Ecto neural progenitor cell (in vitro differentiated cells): ENCODE results near the gene IFNGR2.
"Not testable (repeated sequence)": the region's sequence is repeated elsewhere in the genome, so short reads cannot be mapped to it uniquely, and the experiment has no call there.

Experiments
- DNase-seq: peaks from one replicate; pipeline ENCODE4 v3.0.0-alpha.2; 2018; ENCODE audit warnings: low spot score

IFNGR2 gene, protein sequence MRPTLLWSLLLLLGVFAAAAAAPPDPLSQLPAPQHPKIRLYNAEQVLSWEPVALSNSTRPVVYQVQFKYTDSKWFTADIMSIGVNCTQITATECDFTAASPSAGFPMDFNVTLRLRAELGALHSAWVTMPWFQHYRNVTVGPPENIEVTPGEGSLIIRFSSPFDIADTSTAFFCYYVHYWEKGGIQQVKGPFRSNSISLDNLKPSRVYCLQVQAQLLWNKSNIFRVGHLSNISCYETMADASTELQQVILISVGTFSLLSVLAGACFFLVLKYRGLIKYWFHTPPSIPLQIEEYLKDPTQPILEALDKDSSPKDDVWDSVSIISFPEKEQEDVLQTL

DNA sequence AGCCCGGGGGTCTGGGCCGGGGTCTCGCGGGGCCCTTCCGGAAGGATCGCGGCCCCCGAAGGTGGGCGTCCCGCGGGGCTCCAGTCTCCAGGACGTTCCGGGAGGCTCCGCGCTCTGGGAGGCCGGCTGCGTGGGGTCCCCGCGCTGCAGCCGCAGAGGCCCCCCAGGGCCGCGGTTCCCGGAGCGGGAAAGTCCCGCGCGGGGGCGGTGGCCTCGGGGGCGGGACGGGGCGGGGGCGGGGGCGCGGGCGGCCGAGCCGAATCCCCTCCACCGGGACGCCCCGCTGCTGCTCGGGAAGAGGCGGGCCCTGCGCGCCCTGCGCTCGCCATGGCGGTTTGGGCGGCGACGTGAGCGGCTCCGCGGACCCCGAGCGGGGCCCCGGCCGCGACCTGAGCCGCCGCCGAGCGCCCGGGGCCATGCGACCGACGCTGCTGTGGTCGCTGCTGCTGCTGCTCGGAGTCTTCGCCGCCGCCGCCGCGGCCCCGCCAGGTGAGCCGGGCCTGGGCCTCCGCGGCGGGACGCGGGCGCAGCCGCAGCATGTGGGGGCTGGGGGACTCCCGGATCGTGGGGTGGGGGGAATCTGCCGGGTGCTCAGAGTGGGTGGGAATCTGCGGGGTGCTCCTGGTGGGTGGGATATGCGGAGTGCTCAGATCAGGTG lies at the start of gene IFNGR2:
IFNGR2 (plus strand) TSS at position 286 of the 658 bp plus-strand sequence; CDS start at position 417, 131 bp downstream.
- peak; percentile 74 for DNase-seq

DNA sequence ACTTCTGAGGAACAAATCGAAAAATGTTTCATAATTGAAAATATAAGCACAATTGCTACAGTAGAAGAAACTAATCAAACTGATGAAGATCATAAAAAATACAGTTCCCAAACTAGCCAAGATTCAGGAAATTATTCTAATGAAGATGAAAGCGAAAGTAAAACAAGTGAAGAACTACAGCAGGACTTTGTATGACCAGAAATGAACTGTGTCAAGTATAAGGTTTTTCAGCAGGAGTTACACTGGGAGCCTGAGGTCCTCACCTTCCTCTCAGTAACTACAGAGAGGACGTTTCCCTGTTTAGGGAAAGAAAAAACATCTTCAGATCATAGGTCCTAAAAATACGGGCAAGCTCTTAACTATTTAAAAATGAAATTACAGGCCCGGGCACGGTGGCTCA lies 47.9 kb upstream of the IFNGR2 start:
- DNase-seq: no peak

DNA sequence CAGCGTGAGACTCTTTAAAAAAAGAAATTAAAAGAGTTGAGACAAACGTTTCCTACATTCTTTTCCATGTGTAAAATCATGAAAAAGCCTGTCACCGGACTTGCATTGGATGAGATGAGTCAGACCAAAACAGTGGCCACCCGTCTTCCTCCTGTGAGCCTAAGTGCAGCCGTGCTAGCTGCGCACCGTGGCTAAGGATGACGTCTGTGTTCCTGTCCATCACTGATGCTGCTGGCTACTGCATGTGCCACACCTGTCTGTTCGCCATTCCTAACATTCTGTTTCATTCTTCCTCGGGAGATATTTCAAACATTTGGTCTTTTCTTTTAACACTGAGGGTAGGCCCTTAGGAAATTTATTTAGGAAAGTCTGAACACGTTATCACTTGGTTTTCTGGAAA lies 47.2 kb upstream of the IFNGR2 start:
- no peak for DNase-seq

DNA sequence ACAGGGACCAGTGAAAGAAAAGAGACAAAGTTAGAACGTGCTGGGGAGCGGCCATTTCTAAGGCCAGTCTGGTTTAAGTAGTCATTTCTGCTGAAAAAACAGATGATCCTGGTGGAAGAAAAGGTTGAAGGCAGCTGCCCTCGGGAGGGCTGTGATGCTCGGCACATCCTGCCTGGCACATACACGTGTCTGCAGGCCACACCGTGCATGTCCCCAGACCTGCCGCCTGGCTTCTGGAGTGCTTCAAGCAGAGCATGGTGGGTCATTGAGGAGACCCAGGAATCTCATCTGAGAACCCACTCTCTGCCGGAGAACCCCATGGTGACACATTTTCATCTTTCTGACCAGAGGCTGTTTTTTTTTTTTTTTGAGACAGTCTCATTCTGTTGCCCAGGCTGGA lies 46.0 kb upstream of the IFNGR2 start:
- no peak for DNase-seq

DNA sequence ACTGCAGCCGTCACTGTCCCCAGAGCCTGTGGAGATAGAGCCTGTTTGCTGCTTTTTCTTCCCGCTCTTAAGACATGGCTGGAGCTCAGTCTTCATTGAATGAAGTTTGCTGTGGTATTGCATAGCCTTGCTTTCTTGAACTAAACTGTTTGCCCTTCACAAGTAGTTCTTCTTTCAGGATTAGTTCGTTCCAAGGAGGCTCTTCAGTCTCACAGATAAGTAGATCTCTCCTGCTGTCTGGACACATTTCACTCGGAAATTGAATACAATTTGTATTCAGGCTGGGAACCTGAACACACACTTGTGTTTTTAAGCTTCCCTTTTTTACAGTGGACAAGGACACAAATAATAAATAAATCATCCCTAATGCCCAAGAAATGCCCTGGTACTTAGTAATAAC lies 43.8 kb upstream of the IFNGR2 start:
- no peak for DNase-seq

DNA sequence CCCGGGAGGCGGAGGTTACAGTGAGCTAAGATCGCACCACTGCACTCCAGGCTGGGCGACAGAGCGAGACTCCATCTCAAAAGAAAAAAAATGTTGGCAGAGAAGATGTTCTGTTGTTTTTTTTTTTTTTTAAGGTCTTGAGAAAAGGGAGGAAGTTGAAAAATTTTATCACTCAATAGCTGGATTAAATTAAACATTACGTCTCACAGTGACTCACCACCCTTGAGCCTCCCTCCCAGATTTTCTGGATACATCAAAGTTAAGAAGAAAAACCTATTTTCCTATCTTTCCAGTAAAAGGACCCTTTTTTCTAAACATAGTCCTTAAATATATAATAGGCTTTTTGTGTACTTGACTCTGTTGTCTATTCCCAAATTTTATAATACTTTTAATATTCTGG lies 42.9 kb upstream of the IFNGR2 start:
- no peak for DNase-seq

DNA sequence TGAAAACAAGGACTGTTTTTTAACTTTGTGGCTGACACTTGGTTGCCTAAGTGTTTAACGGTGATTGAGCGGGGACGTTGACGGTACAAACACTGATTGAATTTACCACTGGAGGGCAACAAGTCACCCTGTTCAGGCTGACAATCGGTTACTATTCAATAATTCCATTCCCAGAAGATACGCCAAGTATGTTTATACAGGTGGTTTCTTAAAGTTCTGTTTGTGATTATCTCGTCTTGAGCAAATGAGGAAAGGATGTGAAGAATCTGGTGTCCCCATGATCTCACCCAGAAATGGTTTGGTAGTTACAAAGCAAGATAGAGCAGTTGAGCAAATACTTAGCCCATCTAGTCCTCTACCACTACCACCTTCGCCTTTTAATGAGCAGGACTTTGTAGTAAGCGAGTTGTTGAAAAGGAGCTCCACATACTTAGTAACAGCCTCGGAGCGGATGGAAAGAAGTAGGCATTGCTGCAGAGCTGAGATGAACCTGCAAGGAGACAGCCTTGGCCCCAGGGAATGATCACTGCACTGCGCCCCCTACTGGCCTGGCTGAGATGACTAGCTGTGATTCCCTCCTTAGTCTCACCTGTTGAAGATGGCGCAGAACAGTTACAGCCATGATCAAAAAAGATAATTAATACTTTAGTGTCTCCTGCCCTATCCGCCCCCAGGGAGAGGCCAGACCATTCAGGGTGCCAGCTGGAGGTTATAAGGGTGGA lies 42.2 kb upstream of the IFNGR2 start:
- DNase-seq: peak; percentile 83

DNA sequence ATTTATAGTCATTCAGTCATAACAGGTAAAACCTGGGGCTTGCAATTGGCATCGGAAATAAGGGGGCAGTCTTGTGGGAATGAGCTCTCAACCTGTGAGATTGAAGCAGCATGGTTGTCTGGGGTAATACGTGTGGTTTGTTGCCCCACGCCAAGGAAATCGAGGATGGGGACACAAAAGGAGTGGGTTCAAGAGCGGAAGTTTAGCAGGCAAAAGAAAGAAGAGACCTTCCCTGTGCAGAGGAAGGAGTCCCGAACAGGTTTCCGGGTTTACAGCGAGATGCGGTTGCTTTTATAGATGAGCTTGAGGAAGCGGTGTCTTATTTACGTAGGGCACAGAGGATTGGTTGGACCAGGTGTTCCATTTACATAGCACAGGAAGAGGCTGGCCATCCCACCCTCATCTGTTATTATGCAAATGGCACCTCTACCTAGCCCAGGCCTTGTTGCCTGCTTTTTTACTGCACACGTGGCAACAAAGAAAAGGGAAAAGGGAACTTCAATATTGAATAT lies 41.1 kb upstream of the IFNGR2 start:
- DNase-seq: no peak

DNA sequence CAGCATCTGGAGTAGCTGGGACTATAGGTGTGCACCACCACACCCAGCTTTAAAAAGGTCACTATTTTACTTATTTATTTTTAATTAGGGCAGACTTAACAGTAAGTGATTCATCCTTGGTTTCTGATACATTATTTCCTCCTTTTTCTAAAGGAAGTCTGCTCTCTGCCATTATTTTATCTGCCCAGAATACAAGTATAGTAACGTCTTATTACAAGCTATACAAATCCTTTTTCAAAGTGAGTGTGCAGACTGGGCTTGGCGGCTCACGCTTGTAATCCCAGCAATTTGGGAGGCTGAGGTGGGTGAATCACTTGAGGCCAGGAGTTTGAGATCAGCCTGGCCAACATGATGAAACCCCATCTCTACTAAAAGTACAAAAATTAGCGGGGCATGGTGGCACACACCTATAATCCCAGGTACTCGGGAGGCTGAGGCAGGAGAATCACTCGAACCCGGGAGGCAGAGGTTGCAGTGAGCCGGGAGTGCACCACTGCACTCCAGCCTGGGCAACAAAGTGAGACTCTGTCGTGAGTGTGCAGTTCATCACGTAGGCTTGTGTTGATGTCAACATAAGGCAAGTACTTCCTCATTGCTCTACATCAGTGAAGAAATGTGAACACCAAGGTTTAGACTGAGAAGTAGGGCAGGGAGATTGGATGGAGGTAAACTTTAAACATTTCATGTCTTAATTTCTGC lies 39.2 kb upstream of the IFNGR2 start:
- not testable (repeated sequence) for DNase-seq

DNA sequence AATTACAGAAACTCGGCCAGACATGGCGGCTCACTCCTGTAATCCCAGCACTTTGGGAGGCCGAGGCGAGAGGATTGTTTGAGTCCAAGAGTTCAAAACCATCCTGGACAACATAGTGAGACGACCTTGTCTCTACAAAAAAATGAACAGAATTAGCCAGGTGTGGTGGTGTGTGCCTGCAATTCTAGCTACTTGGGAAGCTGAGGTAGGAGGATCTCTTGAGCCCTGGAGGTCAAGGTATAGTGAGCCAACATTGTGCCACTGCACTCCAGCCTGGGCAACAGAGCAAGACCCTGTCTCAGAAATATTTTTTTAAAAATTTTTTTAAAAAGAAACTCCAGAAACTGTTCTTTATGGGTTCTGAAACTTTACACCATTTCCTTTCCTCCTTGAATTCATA lies 38.4 kb upstream of the IFNGR2 start:
- DNase-seq: no peak

DNA sequence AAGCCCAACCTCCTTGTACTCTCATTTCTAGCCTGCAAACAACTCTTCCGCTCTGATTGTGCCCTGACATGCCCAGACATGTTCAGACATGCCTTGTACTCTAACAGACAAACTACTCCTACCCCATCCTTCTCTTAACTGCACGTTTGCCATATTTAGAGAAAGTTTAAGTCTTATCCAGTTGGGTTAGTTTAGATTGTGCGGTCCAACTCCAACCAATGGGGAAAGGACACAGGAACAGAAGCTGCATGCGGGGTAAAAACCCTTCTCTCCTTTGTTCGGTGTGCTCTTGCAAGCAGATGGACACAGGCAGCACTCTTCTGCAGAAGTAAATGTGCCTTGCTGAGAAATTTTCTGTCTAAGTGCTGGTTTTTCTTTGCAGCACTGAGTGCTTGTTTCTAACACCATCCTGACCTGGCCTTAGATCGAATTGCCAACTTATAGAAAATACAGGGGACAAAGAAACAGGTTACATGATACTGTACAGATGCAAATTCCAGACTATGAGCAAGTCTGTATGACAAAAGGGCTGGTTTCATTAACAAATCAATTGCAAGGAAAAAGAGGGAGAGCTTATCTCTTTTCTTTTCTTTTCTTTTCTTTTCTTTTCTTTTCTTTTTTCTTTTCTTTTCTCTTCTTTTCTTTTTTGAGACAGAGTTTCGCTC lies 35.8 kb upstream of the IFNGR2 start:
- DNase-seq: no peak

DNA sequence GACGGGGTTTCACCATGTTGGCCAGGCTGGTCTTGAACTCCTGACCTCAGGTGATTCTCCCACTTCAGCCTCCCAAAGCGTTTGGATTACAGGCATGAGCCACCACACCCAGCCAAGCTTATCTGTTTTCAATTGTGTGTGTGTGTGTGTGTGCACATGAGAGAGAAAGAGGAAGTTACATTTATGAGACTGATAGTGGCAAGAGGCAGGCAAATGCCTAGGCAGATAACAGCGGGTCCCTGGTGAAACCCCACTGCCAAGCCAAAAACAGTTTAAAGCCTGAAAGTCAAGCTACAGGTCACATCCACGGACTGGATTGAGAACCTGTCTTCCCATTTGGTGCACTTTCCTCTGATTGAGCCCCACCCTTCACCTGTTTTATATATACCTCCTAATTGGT lies 35.1 kb upstream of the IFNGR2 start:
- no peak for DNase-seq

DNA sequence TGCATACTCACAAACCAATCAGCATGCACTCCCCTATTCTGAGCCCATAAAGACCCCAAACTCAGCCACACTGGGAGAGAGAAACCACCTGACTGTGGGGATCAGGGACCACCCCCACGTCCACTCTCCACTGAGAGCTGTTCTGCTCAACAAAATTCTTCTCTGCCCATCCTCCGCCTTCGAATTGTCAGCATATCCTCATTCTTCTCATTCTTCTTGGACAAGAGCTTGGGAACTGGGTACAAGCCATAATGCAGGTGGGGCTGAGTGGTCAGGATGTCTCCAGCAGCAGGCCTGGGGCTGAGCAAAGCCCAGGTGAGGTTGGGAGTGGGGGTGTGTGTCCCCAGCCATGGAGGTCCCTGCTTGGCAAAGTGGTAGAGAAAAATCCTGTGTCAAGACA lies 34.6 kb upstream of the IFNGR2 start:
- no peak for DNase-seq

DNA sequence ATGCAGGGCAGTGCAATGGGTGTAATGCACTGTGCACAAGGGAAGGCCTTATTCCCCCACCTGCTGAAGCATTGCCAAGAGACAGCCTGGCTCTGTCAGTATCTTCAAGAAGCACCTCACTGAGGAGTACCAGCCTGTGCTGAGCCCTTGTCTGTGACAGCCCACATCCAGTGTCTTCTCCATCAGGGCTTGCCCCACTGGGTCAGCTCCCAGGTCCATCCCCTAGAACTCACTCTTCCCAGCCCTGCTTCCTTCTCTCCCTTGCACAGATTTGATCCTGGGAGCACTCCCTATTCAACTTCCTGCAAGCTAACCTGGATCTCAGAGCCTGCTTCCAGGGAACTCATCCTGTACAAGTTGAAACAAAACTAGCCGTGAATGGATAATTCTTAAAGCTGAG lies 33.6 kb upstream of the IFNGR2 start:
- no peak for DNase-seq

DNA sequence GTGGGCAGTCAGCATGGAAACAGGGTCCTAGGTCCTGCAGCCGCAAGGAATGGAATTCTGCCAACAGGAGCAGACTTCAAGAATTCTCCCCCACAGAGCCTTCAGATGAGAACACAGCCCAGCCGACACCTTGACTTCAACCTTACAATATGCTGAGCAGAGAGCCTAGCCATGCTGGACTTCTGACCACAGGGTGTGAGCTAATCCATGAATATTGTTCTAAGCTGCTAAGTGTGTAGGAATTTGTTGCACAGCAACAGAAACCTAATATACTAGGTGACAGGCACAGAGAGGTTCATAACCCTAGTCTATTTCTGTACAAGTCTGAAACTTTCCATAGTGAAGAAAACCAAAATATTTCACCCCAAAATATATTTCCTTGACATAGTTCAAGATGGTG lies 32.9 kb upstream of the IFNGR2 start:
- no peak for DNase-seq

DNA sequence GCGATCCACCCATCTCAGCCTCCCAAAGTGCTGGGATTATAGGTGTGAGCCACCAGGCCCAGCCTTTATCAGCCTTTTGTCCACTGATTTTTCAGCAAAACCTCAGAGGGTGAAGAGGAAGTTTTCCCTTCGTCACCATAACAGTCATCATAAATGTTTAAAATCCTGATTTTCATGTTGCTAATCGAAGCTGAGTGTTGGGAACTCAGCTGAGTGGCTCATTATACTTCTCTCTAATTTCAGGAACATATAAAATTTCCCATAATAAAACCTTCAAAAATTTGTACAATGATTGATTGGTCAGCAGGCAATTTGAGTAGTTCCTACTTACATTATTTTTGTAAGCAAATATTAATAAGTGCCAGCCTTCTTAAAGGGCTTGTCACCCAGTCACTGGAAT lies 31.8 kb upstream of the IFNGR2 start:
- DNase-seq: no peak

DNA sequence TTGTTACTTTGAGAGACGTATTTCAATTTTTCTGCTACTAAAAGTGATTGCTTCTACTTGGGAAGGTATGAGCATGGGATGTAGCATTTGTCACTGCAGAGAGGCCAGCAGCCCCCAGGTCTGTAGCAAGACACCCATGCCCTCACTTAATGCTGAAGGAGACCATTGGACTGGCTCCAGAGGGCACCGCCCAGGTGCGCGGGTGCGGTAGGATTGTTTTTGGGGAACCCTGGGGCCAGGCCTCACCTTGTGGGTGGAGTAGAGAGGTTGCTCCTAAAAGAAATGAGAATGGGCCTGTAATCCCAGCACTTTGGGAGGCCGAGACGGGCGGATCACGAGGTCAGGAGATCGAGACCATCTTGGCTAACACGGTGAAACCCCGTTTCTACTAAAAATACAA lies 30.6 kb upstream of the IFNGR2 start:
- DNase-seq: no peak

DNA sequence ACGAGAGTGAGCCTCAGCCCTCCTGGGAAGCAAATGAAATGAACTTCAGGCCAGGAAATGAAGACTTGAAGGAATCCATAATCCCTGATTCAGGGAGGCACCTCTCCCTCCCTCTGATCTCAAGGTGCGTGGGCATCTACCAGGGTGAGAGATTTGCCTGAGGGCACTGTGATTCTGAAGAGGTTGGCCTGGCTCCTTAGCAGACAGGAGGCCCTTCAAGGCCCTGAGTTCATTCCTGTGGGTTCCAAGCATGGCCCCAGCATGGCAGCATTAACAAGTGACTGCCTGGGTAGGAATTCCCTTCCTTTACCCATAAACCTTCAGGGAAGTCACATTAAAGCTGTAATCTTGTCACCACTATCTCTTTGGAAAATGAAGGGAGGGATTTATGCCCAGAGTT lies 29.8 kb upstream of the IFNGR2 start:
- no peak for DNase-seq

DNA sequence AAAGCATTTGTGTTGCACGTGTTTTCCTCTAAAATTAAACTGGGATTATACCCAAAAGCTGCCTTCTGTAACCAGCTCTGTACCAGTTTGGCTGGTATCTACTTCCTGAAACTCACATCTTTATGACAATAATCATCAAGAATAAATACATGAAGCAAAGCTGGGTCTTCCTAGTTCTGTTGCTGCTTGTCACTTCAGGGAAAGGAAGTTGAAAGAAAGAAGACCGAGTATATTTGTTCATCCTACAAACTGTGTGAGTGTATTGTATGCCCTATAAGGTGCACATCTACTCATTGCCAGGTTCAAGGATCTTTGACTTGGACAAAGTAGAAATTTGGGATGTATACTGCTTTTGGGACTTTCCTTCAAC lies 29.1 kb upstream of the IFNGR2 start:
- no peak for DNase-seq

DNA sequence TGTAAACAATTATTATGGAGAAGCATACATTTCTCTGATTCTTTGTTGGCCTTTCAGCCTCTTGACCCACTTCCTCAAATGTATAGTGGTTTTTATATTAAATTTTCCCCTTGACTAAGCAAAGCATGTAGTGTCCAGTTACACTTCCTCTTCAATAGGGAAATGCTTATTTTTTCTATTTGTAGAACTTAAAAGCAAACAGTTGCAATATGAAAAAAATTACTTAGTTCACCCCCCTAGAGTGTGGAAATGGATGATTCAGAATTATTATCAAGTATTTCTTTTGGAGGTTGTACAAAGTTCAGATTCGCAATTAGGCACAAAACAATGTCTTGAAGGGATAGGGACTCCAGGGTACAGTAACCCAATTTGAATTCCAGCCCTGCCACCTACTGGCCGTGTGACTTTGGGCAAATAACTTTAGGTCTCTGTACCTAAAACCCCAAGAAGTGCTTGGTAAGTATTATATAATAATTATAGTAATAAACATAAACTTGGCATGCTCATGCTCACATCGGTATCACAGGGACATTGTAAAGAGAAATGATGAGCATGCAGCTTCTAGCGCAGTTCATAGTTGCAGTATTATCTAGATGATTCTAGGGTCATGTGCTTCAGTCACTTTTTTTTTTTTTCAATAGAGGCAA lies 28.6 kb upstream of the IFNGR2 start:
- no peak for DNase-seq

DNA sequence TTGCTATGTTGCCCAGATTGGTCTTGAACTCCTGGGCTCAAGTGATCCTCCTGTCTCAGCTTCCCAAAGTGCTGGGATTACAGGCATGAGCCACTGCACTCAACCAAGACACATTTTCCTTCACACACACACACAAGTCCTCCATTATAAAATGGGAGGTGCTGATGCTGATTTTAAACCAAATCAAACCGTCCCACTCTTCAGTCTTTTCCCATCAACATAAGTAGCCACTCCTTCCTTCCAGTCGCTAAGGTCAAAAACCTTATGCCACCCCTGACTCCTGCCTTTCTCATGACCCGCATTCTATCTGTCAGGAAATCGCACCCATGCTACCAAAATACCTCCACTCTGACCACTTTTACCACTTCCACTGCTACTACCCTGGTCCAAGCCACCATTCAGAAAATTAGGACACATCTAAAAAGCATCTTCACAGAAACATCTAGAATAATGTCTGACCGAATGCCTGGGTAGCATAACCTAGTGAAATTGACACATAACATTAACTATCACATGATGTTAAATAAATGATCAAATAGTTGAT lies 28.0 kb upstream of the IFNGR2 start:
- DNase-seq: no peak
